DND-41 (cell line): Measurements from ENCODE around the gene CLTCL1.
A peak's percentile ranks its signal among the peaks of the same experiment; 100 is the strongest.

Source experiments
- ATAC-seq: fragments of 200-7000 bp; cut with Tn5 transposase; 3 replicates; pipeline ENCODE4 v1.9.1; 2021; ENCODE audit warnings: low read depth; ENCODE audit not compliant: insufficient read depth
- DNase-seq: peaks from one replicate; pipeline ENCODE4 v3.0.0-alpha.2; 2020
- H2AFZ ChIP-seq: 2 replicates; pipeline ENCODE4 v1.6.0; 2012; ENCODE audit warnings: low read depth, low read length
- H3K27ac ChIP-seq: 2 replicates; pipeline ENCODE4 v1.5.1; 2012; ENCODE audit warnings: low read length, inconsistent platforms
- H3K27me3 ChIP-seq: fragments of 200-600 bp; sonication (generic); 2 replicates; pipeline ENCODE4 v1.6.0; 2012; ENCODE audit warnings: low read length, mild to moderate bottlenecking, inconsistent platforms; ENCODE audit not compliant: insufficient read depth, poor library complexity
- H3K36me3 ChIP-seq: 2 replicates; pipeline ENCODE4 v1.5.1; 2012; ENCODE audit warnings: low read length, inconsistent platforms; ENCODE audit not compliant: insufficient read depth
- H3K4me1 ChIP-seq: 2 replicates; pipeline ENCODE4 v1.5.1; 2012; ENCODE audit warnings: mild to moderate bottlenecking, low read length; ENCODE audit not compliant: insufficient read depth
- H3K4me2 ChIP-seq: 2 replicates; pipeline ENCODE4 v1.6.0; 2012; ENCODE audit warnings: mild to moderate bottlenecking, moderate library complexity, low read length, inconsistent platforms; ENCODE audit not compliant: insufficient read depth
- H3K4me3 ChIP-seq, 2 experiments: fragments of 200-600 bp in 1 of 2; shearing (Covaris generic) in 1 of 2; 2 replicates each; pipeline ENCODE4 v1.5.1; 2012 to 2016; ENCODE audit warnings: inconsistent platforms in 2 of 2, low read length in 2 of 2, mild to moderate bottlenecking in 2 of 2, low read depth in 1 of 2, moderate library complexity in 1 of 2
- H3K79me2 ChIP-seq: 2 replicates; pipeline ENCODE4 v1.6.0; 2012; ENCODE audit warnings: low read length, inconsistent platforms; ENCODE audit not compliant: insufficient read depth
- H3K9ac ChIP-seq: 2 replicates; pipeline ENCODE4 v1.6.0; 2012; ENCODE audit warnings: low read depth, mild to moderate bottlenecking, inconsistent platforms, low read length, moderate library complexity
- H3K9me3 ChIP-seq: 2 replicates; pipeline ENCODE4 v1.5.1; 2012; ENCODE audit warnings: low read length, moderate library complexity, mild to moderate bottlenecking, inconsistent platforms; ENCODE audit not compliant: insufficient read depth, severe bottlenecking
- H4K20me1 ChIP-seq: 2 replicates; pipeline ENCODE4 v1.6.0; 2012; ENCODE audit warnings: low read length; ENCODE audit not compliant: insufficient read depth
- EZH2 ChIP-seq: IDR thresholded peaks from 3 replicates; pipeline ENCODE4 v1.6.1; 2012; ENCODE audit warnings: borderline replicate concordance, low read depth, mild to moderate bottlenecking, moderate library complexity, low read length, inconsistent platforms; ENCODE audit not compliant: severe bottlenecking
- TF ChIP-seq, protein P1 (sequence below): IDR thresholded peaks from 2 replicates; pipeline ENCODE4 v1.5.1; 2012; ENCODE audit warnings: borderline replicate concordance, low read length, moderate library complexity, mild to moderate bottlenecking; ENCODE audit not compliant: poor library complexity, severe bottlenecking; ENCODE audit errors: extremely low read depth

The CLTCL1 gene

GRCh38 chr22:19291218-19291579, 320 bp downstream of the CLTCL1 start:
- peaks cover 23% of the 10 kb centered on the region for H3K4me1 ChIP-seq
- no peaks in the 10 kb centered on the region for H3K9me3 ChIP-seq
- TF ChIP-seq, protein P1, sequence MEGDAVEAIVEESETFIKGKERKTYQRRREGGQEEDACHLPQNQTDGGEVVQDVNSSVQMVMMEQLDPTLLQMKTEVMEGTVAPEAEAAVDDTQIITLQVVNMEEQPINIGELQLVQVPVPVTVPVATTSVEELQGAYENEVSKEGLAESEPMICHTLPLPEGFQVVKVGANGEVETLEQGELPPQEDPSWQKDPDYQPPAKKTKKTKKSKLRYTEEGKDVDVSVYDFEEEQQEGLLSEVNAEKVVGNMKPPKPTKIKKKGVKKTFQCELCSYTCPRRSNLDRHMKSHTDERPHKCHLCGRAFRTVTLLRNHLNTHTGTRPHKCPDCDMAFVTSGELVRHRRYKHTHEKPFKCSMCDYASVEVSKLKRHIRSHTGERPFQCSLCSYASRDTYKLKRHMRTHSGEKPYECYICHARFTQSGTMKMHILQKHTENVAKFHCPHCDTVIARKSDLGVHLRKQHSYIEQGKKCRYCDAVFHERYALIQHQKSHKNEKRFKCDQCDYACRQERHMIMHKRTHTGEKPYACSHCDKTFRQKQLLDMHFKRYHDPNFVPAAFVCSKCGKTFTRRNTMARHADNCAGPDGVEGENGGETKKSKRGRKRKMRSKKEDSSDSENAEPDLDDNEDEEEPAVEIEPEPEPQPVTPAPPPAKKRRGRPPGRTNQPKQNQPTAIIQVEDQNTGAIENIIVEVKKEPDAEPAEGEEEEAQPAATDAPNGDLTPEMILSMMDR, result no peak
- TF ChIP-seq EZH2, result peak; percentile 51
- peak overlapping the region; percentile 58 to 72; a peak in 3 of 4 replicates for H3K4me3 ChIP-seq
- ATAC-seq (peak; percentile 56), DNase-seq (peak; percentile 48)
- H3K27me3 ChIP-seq, result no peaks in the 10 kb centered on the region
- H3K9ac ChIP-seq, result peak overlapping the region; percentile 60
- no peaks in the 10 kb centered on the region for H3K79me2 ChIP-seq
- no peaks in the 10 kb centered on the region for H4K20me1 ChIP-seq
- H3K4me2 ChIP-seq, result peak overlapping the region; percentile 93
- no peaks in the 10 kb centered on the region for H3K36me3 ChIP-seq
- peak overlapping the region; percentile 51 for H3K27ac ChIP-seq
- H2AFZ ChIP-seq, result peak overlapping the region; percentile 86

DNA sequence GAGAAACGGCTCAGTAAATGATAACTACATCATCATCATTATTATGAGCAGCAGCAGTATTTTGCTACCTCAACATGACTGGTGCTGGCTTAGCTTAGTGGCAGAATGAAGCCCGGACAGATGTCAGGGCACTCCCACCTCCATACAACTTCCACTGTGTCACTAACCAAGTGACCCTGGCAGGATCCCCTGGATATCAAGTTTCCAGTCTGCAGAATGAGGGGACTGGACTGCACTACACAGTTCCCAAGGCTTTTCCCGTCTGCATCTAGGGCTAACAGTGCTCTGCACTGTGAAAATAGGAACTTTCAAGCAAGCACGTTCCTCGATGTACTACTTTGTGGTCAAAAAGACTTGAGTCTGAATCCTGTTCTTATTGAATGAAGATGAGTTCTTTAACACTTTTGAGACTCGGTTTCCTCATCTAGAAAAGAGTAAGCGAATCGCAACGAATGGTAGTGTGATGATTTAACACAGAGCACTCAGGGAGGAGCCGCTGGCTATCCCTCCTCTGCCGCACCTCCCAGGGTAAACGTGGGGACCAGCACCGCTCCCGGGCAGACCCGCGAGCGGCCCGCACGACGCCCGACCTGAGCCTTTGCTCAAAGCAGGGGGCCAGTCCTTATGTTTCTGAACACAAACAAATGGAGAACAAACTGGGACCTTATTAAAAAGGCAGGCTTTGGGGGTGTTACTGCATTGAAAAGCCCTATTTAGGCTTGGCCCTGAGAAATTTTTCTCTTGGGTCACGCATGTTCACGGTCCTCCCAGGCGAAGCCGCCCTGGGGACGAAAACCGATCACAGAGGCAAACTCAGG, 910 bp downstream of the CLTCL1 start:
- Histone ChIP-seq H4K20me1 (no peaks in the 10 kb centered on the region), H3K4me2 (peak overlapping the region; percentile 93), H3K4me1 (peaks cover 23% of the 10 kb centered on the region), H3K36me3 (no peaks in the 10 kb centered on the region), H3K27ac (peak overlapping the region; percentile 51; the same call in 1 of the 2 replicates), H3K4me3 (peak overlapping the region; percentile 58 to 72; a peak in 3 of 4 replicates), H3K79me2 (no peaks in the 10 kb centered on the region), H2AFZ (peak overlapping the region; percentile 86), H3K9me3 (no peaks in the 10 kb centered on the region), H3K27me3 (no peaks in the 10 kb centered on the region), H3K9ac (peak overlapping the region; percentile 60)
- no peak for TF ChIP-seq EZH2
- TF ChIP-seq, protein P1, result no peak
- DNase-seq (no peak), ATAC-seq (no peak)

DNA sequence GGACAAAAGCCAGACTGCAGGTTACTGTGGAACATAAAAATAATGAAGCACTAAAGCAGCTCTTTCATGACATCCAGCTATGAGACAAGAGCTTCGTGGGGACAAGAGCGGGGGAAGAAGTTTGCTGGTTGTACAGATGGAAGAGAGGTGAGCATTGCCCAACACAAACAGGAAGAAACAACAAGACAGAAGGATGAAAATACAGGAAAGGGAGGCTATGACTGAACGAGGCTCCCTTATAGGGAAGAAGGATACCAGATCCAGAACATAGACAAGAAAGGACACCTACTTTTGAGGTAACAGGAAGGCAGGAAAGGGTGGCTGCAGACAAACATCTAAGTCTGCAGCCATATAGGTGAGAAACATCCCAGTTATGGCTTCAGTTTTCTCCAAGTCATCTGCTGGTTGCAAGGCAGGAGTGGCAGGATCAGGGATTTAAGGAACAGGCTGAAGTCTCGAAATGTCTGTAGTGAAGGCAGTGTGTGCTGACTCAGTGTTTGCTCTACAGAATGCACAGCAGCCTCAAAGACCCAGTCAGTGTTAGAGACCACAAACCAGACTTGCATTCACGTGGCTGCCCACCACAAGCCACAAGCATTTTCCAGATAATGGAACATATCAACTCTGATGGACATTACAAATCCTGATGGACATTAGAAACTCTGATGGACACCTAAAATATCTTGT, 1.9 kb downstream of the CLTCL1 start:
- Histone ChIP-seq H2AFZ (no peak overlapping the region), H3K36me3 (no peaks in the 10 kb centered on the region), H3K4me2 (no peak overlapping the region), H3K9me3 (no peaks in the 10 kb centered on the region), H3K4me1 (peaks cover 23% of the 10 kb centered on the region), H3K9ac (no peak overlapping the region), H4K20me1 (no peaks in the 10 kb centered on the region), H3K4me3 (no peak overlapping the region), H3K79me2 (no peaks in the 10 kb centered on the region), H3K27me3 (no peaks in the 10 kb centered on the region), H3K27ac (no peak overlapping the region)
- DNase-seq, result no peak
- TF ChIP-seq, protein P1, result no peak
- TF ChIP-seq EZH2, result no peak
- ATAC-seq, result no peak; the same call in 2 of the 3 replicates
